GM23338 (cell line): Measurements from ENCODE around the gene RIMKLB. TPM values are rescaled to one million over a fixed set of nuclear protein-coding genes. Genes with fewer than 3 reads are reported as not detected.
A peak's percentile ranks its signal among the peaks of the same experiment; 100 is the strongest.

Experiments used
- ATAC-seq: fragments of 200-7000 bp; cut with Tn5 transposase; 3 replicates; pipeline ENCODE4 v1.9.1; 2020
- DNase-seq: peaks from one replicate; pipeline ENCODE4 v3.0.0-alpha.2; 2015; ENCODE audit warnings: low spot score
- H2AFZ ChIP-seq: fragments of 200-600 bp; sonication (generic); 2 replicates; pipeline ENCODE4 v1.8.0; 2016; ENCODE audit warnings: antibody characterized with exemption, mild to moderate bottlenecking, moderate library complexity
- H3F3A ChIP-seq: fragments of 200-600 bp; sonication (generic); replicated peaks from 2 replicates; pipeline ENCODE4 v1.8.0; 2017; ENCODE audit warnings: antibody characterized with exemption, mixed run types, low read depth
- H3K27ac ChIP-seq: fragments of 200-600 bp; sonication (generic); 2 replicates; pipeline ENCODE4 v1.6.1; 2016; ENCODE audit warnings: low read depth
- H3K27me3 ChIP-seq: fragments of 200-600 bp; sonication (generic); 2 replicates; pipeline ENCODE4 v1.8.0; 2016; ENCODE audit warnings: mild to moderate bottlenecking, mixed run types, moderate library complexity; ENCODE audit not compliant: insufficient read depth
- H3K36me3 ChIP-seq: fragments of 200-600 bp; sonication (generic); 2 replicates; pipeline ENCODE4 v1.8.0; 2016; ENCODE audit warnings: mild to moderate bottlenecking; ENCODE audit not compliant: insufficient read depth
- H3K4me1 ChIP-seq: fragments of 200-600 bp; sonication (generic); 2 replicates; pipeline ENCODE4 v1.8.0; 2016; ENCODE audit warnings: mild to moderate bottlenecking, moderate library complexity; ENCODE audit not compliant: insufficient read depth
- H3K4me2 ChIP-seq: fragments of 200-600 bp; sonication (generic); 2 replicates; pipeline ENCODE4 v1.7.1; 2017; ENCODE audit warnings: mixed run types
- H3K4me3 ChIP-seq: fragments of 200-600 bp; sonication (generic); 2 replicates; pipeline ENCODE4 v1.6.1; 2016; ENCODE audit warnings: mixed run types
- H3K79me2 ChIP-seq: fragments of 200-600 bp; sonication (generic); replicated peaks from 2 replicates; pipeline ENCODE4 v1.8.0; 2017; ENCODE audit warnings: mild to moderate bottlenecking; ENCODE audit not compliant: insufficient read depth
- H3K9me2 ChIP-seq: fragments of 200-600 bp; sonication (generic); 2 replicates; pipeline ENCODE4 v1.8.0; 2017; ENCODE audit not compliant: insufficient read depth
- H4K20me1 ChIP-seq: fragments of 200-600 bp; sonication (generic); replicated peaks from 2 replicates; pipeline ENCODE4 v1.8.0; 2017; ENCODE audit warnings: mild to moderate bottlenecking; ENCODE audit not compliant: insufficient read depth
- H3K27ac Mint-ChIP-seq: 2 replicates; pipeline ENCODE4 v1.8.0; 2020; ENCODE audit warnings: inconsistent platforms, mild to moderate bottlenecking, moderate library complexity, mixed read lengths
- H3K27me3 Mint-ChIP-seq: 3 replicates; pipeline ENCODE4 v1.8.0; 2022; ENCODE audit warnings: low read depth, mild to moderate bottlenecking, moderate library complexity, mixed read lengths, inconsistent platforms; ENCODE audit not compliant: insufficient read depth, poor library complexity
- H3K36me3 Mint-ChIP-seq: 3 replicates; pipeline ENCODE4 v1.8.0; 2021; ENCODE audit warnings: low read depth, mild to moderate bottlenecking, inconsistent platforms, moderate library complexity, mixed read lengths
- H3K4me1 Mint-ChIP-seq: 3 replicates; pipeline ENCODE4 v1.8.0; 2020; ENCODE audit warnings: mild to moderate bottlenecking, inconsistent platforms, mixed read lengths
- H3K4me3 Mint-ChIP-seq: 3 replicates; pipeline ENCODE4 v1.8.0; 2021; ENCODE audit warnings: moderate library complexity, mild to moderate bottlenecking, inconsistent platforms, mixed read lengths
- H3K9me3 Mint-ChIP-seq: 3 replicates; pipeline ENCODE4 v1.8.0; 2020; ENCODE audit warnings: moderate library complexity, mild to moderate bottlenecking, inconsistent platforms, mixed read lengths
- CREB1 ChIP-seq: fragments of 250-450 bp; sonication (Bioruptor Pico); IDR thresholded peaks from 2 replicates; pipeline ENCODE4 v1.5.0; 2020; ENCODE audit warnings: low read depth, mild to moderate bottlenecking, moderate library complexity
- CTCF ChIP-seq, 2 experiments: fragments of 200-600 bp in 1 of 2; sonication (generic) in 1 of 2; conservative IDR thresholded peaks; 2 replicates each; pipeline versions ENCODE4 v1.5.1 to v1.6.1; 2016 to 2017; ENCODE audit warnings: antibody characterized with exemption in 2 of 2, low read depth in 2 of 2, mild to moderate bottlenecking in 2 of 2, moderate library complexity in 1 of 2
- EZH2 ChIP-seq: fragments of 200-600 bp; sonication (generic); IDR thresholded peaks from one replicate; pipeline ENCODE4 v1.8.0; 2017; ENCODE audit warnings: antibody characterized with exemption, mild to moderate bottlenecking, low read depth; ENCODE audit not compliant: unreplicated experiment
- ZNF462 ChIP-seq: fragments of 250-450 bp; sonication (Bioruptor Pico); IDR thresholded peaks from 2 replicates; pipeline ENCODE4 v1.5.0; 2020; ENCODE audit warnings: mild to moderate bottlenecking, moderate library complexity
- polyA plus RNA-seq: library from polyadenylated mRNA; unstranded; fragments of >200 nt; fragmentation: Nextera tagmentation; extraction: Ambion mirVana; gene quantifications from 2 replicates; pipeline ENCODE4 v1.2.1, GENCODE V29; 2016
- total RNA-seq: library from RNA; depleted of rRNA; stranded (reverse); fragments of >200 nt; shearing (Covaris generic); gene quantifications from 2 replicates; pipeline ENCODE4 v1.2.3, GENCODE V29; 2014
- TF ChIP-seq, protein P1 (sequence below): IDR thresholded peaks from one replicate; pipeline ENCODE4 v1.6.1; 2018; ENCODE audit warnings: antibody characterized with exemption; ENCODE audit not compliant: unreplicated experiment

RIMKLB gene
- total and polyA plus RNA-seq, 2 experiments from 2014 or later: 87.0 to 104 TPM

DNA sequence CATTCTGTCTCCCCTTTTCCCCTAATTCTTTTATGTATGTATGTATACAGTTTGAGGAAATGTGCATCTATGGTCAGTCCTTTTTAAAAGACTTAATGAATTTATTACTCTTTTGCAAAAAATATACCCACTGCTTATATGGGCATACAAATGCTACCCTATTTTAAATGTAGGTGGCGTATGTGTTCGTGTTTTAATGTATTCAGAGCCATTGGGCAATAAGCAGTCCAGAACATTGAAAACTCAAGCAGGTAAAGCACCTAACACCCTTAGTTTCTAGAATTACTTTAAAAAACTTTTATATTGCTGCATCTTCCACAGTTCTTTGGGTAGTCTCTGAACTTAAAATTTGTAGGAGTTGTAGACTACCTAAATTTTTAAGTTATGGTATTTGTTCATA is 82.1 kb downstream of the RIMKLB start (continued):
- TF ChIP-seq EZH2 (no peak), CREB1 (no peak)
- TF ChIP-seq, protein P1, sequence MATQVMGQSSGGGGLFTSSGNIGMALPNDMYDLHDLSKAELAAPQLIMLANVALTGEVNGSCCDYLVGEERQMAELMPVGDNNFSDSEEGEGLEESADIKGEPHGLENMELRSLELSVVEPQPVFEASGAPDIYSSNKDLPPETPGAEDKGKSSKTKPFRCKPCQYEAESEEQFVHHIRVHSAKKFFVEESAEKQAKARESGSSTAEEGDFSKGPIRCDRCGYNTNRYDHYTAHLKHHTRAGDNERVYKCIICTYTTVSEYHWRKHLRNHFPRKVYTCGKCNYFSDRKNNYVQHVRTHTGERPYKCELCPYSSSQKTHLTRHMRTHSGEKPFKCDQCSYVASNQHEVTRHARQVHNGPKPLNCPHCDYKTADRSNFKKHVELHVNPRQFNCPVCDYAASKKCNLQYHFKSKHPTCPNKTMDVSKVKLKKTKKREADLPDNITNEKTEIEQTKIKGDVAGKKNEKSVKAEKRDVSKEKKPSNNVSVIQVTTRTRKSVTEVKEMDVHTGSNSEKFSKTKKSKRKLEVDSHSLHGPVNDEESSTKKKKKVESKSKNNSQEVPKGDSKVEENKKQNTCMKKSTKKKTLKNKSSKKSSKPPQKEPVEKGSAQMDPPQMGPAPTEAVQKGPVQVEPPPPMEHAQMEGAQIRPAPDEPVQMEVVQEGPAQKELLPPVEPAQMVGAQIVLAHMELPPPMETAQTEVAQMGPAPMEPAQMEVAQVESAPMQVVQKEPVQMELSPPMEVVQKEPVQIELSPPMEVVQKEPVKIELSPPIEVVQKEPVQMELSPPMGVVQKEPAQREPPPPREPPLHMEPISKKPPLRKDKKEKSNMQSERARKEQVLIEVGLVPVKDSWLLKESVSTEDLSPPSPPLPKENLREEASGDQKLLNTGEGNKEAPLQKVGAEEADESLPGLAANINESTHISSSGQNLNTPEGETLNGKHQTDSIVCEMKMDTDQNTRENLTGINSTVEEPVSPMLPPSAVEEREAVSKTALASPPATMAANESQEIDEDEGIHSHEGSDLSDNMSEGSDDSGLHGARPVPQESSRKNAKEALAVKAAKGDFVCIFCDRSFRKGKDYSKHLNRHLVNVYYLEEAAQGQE: no peak

DNA sequence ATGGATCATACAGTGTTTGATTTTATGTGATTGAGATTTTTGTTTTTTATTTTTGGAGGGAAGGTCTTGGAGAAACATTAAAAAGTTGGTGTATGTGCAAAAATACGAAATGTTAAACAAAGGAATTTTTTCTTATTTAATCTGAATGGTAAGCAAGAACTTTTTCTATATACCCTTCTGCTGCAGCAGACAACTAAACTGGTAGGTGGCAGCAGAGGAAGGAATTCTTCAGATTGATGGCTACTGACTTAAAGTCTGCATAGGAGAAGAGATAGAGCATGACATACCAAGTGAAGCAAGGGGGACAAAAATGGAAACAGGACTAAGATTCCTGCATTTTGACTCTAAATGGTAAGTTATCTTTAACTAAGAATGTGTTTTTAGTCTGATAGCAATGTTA is 82.6 kb downstream of the RIMKLB start:
- Histone ChIP-seq H3K4me1 (peaks cover 35% of the 10 kb centered on the region), H3K27me3 (no peaks in the 10 kb centered on the region), H3K27ac (no peak overlapping the region), H3K79me2 (peaks cover 5% of the 10 kb centered on the region; the same call in 1 of the 2 replicates), H3K9me2 (no peaks in the 10 kb centered on the region), H2AFZ (no peak overlapping the region), H3K36me3 (0 out of 2 replicates have a peak, but pooled peaks cover 3% of the 10 kb centered on the region), H4K20me1 (no peaks in the 10 kb centered on the region), H3K4me2 (no peak overlapping the region), H3K4me3 (no peak overlapping the region), H3F3A (peaks cover 6% of the 10 kb centered on the region; the same call in 1 of the 2 replicates)
- TF ChIP-seq CTCF (conservative IDR thresholded peaks at IDR 0.05; ENCODE audit: low read depth in 2 of 2) (peak; percentile 62 to 67), ZNF462 (CRISPR knock-in tag) (no peak)
- Mint-ChIP-seq H3K27me3 (no peaks in the 10 kb centered on the region), H3K4me1 (peaks cover 41% of the 10 kb centered on the region), H3K9me3 (peaks cover 5% of the 10 kb centered on the region; the same call in 1 of the 3 replicates), H3K27ac (no peak overlapping the region), H3K4me3 (no peak overlapping the region), H3K36me3 (peaks cover 37% of the 10 kb centered on the region)
- DNase-seq: peak; percentile 78
- peak; percentile 85 for ATAC-seq
